MCF 10A (cell line): ENCODE results near the gene ALS2. TPM values are rescaled to one million over a fixed set of nuclear protein-coding genes. Genes with fewer than 3 reads are reported as not detected.

Experiments used
- BruUV-seq: library from RNA; stranded (reverse); fragments of 400-500 nt; replicated peaks from 2 replicates; lab custom pipeline; 2021; lab: Mats Ljungman, UMichigan
- CTCF ChIA-PET: fragments of 300-600 bp; sonication (Branson Sonifier 250); formaldehyde crosslinking; extraction: SDS; loops from one replicate; lab custom pipeline; 2021; ENCODE audit warnings: antibody characterized with exemption, inconsistent platforms; lab: Yijun Ruan, JAX
- POLR2A ChIA-PET: fragments of 300-600, 350-650 bp; sonication (Branson Sonifier 250); formaldehyde crosslinking; extraction: SDS; loops from one replicate; lab custom pipeline; 2020; ENCODE audit warnings: antibody characterized with exemption, inconsistent platforms; lab: Yijun Ruan, JAX
- DNase-seq: peaks from one replicate; pipeline ENCODE4 v3.0.0-alpha.2; 2018; ENCODE audit not compliant: unreplicated experiment
- H3K27ac Mint-ChIP-seq: one replicate; pipeline ENCODE4 v1.8.0; 2022; ENCODE audit warnings: mild to moderate bottlenecking, low read depth, mixed read lengths; ENCODE audit not compliant: unreplicated experiment
- H3K27me3 Mint-ChIP-seq: one replicate; pipeline ENCODE4 v1.8.0; 2022; ENCODE audit warnings: mixed read lengths; ENCODE audit not compliant: insufficient read depth, unreplicated experiment
- H3K36me3 Mint-ChIP-seq: one replicate; pipeline ENCODE4 v1.8.0; 2022; ENCODE audit warnings: mild to moderate bottlenecking, moderate library complexity, mixed read lengths; ENCODE audit not compliant: insufficient read depth, unreplicated experiment
- H3K4me1 Mint-ChIP-seq: one replicate; pipeline ENCODE4 v1.8.0; 2022; ENCODE audit warnings: mixed read lengths; ENCODE audit not compliant: insufficient read depth, unreplicated experiment
- H3K4me3 Mint-ChIP-seq: one replicate; pipeline ENCODE4 v1.8.0; 2022; ENCODE audit warnings: mild to moderate bottlenecking, moderate library complexity, mixed read lengths; ENCODE audit not compliant: unreplicated experiment
- H3K9me3 Mint-ChIP-seq: one replicate; pipeline ENCODE4 v1.8.0; 2022; ENCODE audit warnings: mixed read lengths; ENCODE audit not compliant: unreplicated experiment
- intact Hi-C: fragments of 100-400 bp; cut with micrococcal nuclease; formaldehyde crosslinking; loops from 2 replicates; pipeline ENCODE4 v1.14.1; 2022
- total RNA-seq: library from RNA; stranded (reverse); gene quantifications from 2 replicates; pipeline ENCODE4 v1.2.3, GENCODE V29; 2022
- TF ChIP-seq, protein P1 (sequence below): fragments of 200-600 bp; IDR thresholded peaks from one replicate; pipeline ENCODE4 v1.8.0; 2022; ENCODE audit warnings: antibody characterized with exemption, mild to moderate bottlenecking; ENCODE audit not compliant: unreplicated experiment

Gene ALS2
- total RNA-seq, 1 experiment from 2014 or later: 14.6 TPM

DNA sequence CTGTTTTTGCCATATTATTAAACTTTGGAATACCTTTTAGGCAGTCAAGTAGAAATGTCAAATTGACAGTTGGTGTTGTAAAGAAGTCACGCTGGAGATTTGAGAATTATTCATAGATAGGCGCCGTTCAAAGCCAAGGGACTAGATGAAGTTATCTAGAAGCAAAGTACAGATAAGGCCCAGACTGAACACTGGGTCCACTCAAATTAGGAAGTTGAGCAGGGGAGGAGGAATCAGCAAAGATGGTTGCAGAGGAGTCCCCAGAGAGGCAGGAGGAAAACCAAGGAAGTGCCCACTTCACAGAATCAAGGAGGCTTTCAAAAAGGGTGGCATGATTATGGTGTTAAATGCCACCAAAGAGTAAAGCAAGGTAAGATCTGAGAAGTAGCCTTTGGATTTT lies 9.6 kb upstream of the ALS2 start:
- TF ChIP-seq, protein P1, sequence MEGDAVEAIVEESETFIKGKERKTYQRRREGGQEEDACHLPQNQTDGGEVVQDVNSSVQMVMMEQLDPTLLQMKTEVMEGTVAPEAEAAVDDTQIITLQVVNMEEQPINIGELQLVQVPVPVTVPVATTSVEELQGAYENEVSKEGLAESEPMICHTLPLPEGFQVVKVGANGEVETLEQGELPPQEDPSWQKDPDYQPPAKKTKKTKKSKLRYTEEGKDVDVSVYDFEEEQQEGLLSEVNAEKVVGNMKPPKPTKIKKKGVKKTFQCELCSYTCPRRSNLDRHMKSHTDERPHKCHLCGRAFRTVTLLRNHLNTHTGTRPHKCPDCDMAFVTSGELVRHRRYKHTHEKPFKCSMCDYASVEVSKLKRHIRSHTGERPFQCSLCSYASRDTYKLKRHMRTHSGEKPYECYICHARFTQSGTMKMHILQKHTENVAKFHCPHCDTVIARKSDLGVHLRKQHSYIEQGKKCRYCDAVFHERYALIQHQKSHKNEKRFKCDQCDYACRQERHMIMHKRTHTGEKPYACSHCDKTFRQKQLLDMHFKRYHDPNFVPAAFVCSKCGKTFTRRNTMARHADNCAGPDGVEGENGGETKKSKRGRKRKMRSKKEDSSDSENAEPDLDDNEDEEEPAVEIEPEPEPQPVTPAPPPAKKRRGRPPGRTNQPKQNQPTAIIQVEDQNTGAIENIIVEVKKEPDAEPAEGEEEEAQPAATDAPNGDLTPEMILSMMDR: no peak
- Mint-ChIP-seq H3K4me3 (no peak overlapping the region), H3K4me1 (no peaks in the 10 kb centered on the region), H3K27me3 (no peaks in the 10 kb centered on the region), H3K27ac (no peak overlapping the region), H3K36me3 (no peaks in the 10 kb centered on the region), H3K9me3 (no peaks in the 10 kb centered on the region)
- DNase-seq: no peak
- intact Hi-C loops: loop anchor here (10.0 kb wide), 1 partner anchor 555 kb away; no protein-coding TSS in a partner anchor
- CTCF ChIA-PET: no interaction called here
- BruUV-seq: no TSS peak
- POLR2A ChIA-PET: interaction anchor here (1.3 kb wide), 1 partner anchor 9 kb away, joined by 3 read pairs; the partner anchor contains the start of gene ALS2

DNA sequence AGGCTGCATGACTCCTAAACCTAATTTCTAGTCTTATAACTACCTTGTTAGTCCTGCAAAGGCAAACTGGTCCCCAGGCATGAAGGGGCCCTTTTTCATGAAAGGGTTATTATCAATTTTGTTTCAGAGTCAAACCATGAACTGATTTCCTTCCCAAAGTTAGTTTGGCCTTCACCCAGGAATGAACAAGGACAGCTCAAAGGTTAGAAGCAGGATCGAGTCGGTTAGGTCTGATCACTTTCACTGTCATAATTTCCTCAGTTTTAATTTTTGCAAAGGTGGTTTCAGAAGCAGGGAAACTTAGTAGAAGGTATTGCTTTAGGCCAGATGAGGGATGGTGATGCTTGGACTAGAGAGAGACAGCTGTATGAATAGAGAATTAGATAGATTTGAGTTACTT lies 8.7 kb upstream of the ALS2 start:
- H3K36me3 Mint-ChIP-seq: no peaks in the 10 kb centered on the region
- no peak overlapping the region for H3K27ac Mint-ChIP-seq
- intact Hi-C loops: loop anchor here (10.0 kb wide), 1 partner anchor 585 kb away; the partner anchor contains the start of gene BMPR2
- no peaks in the 10 kb centered on the region for H3K27me3 Mint-ChIP-seq
- no peak for DNase-seq
- no peaks in the 10 kb centered on the region for H3K9me3 Mint-ChIP-seq
- CTCF ChIA-PET: interaction anchor here (0.9 to 1.7 kb wide), 2 partner anchors 72 to 389 kb away, joined by 3 to 5 read pairs; no protein-coding TSS in a partner anchor
- no peak overlapping the region for H3K4me3 Mint-ChIP-seq
- POLR2A ChIA-PET: interaction anchor here (1.1 kb wide), 1 partner anchor 9 kb away, joined by 4 read pairs; the partner anchor contains the start of gene ALS2
- no TSS peak for BruUV-seq
- H3K4me1 Mint-ChIP-seq: no peaks in the 10 kb centered on the region
- TF ChIP-seq, protein P1: no peak

GRCh38 chr2:201788371-201788770 lies 7.6 kb upstream of the ALS2 start:
- no peak for DNase-seq
- TF ChIP-seq, protein P1: no peak
- CTCF ChIA-PET: interaction anchor here (0.9 to 1.7 kb wide), 2 partner anchors 73 to 390 kb away, joined by 3 to 5 read pairs; no protein-coding TSS in a partner anchor
- intact Hi-C loops: loop anchor here (10.0 kb wide), 1 partner anchor 586 kb away; the partner anchor contains the start of gene BMPR2
- no peak overlapping the region for H3K4me3 Mint-ChIP-seq
- POLR2A ChIA-PET: interaction anchor here (0.8 to 1.1 kb wide), 2 partner anchors 8 to 104 kb away, joined by 3 to 4 read pairs; partner anchors contain the start of gene ALS2
- no peak overlapping the region for H3K27ac Mint-ChIP-seq
- H3K9me3 Mint-ChIP-seq: no peaks in the 10 kb centered on the region
- H3K36me3 Mint-ChIP-seq: no peaks in the 10 kb centered on the region
- BruUV-seq: no TSS peak
- no peaks in the 10 kb centered on the region for H3K4me1 Mint-ChIP-seq
- H3K27me3 Mint-ChIP-seq: no peaks in the 10 kb centered on the region

DNA sequence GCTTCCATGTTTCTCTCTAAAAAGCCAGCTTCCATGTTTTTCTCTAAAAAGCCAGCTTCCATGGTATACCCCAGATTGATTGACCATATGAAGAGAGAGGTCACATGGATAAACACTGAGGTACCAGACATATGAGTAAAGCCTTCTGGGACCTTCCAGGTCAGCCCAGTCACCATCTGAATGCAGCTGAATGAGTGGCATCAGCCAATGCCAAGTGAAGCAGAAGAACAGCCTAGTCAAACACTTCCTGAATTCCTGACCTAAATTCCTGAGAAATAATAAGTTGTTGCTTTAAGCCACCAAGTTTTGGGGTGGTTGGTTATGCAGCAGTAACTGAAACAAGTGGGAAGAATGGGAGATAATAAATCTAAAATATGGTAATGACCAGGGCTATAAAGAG lies 5.7 kb upstream of the ALS2 start:
- Mint-ChIP-seq H3K27ac (no peak overlapping the region), H3K36me3 (peaks cover 5% of the 10 kb centered on the region), H3K9me3 (no peaks in the 10 kb centered on the region), H3K27me3 (no peaks in the 10 kb centered on the region), H3K4me1 (peaks cover 5% of the 10 kb centered on the region), H3K4me3 (no peak overlapping the region)
- ChIA-PET CTCF (interaction anchor here (0.7 to 1.5 kb wide), 2 partner anchors 10 to 27 kb away, joined by 3 read pairs; no protein-coding TSS in a partner anchor), POLR2A (no interaction called here)
- BruUV-seq: no TSS peak
- intact Hi-C loops: loop anchor here (10.0 kb wide), 1 partner anchor 588 kb away; the partner anchor contains the start of gene BMPR2
- DNase-seq: no peak
- TF ChIP-seq, protein P1: no peak
